ENCODE data around the gene CWC15.

CWC15 gene

GRCh38 chr11:94941131-94941530, 32.2 kb downstream of the CWC15 start:
- Histone ChIP-seq H3K9ac (ENCODE audit: low read length) (no peak overlapping the region), H3K79me2 (ENCODE audit: low read length) (no peaks in the 10 kb centered on the region), H3K4me2 (ENCODE audit: low read length) (no peak overlapping the region), H3K27ac (ENCODE audit: low read length) (no peak overlapping the region), H2AFZ (ENCODE audit: low read depth, low read length) (no peak overlapping the region), H3K27me3 (ENCODE audit: low read depth, low read length) (no peaks in the 10 kb centered on the region), H3K4me1 (ENCODE audit: low read length) (no peaks in the 10 kb centered on the region), H3K9me3 (ENCODE audit: insufficient read depth, low read length) (no peaks in the 10 kb centered on the region), H3K36me3 (replicated peaks; ENCODE audit: low read depth, low read length) (no peaks in the 10 kb centered on the region), H4K20me1 (ENCODE audit: insufficient read depth, low read length) (no peaks in the 10 kb centered on the region), H3K4me3 (ENCODE audit: low read length) (no peak overlapping the region)
- no peak for TF ChIP-seq EZH2phosphoT487 (IDR thresholded peaks at IDR 0.05; ENCODE audit: low read depth)

- Histone ChIP-seq H3K36me3 (replicated peaks; ENCODE audit: low read depth, low read length) (no peaks in the 10 kb centered on the region), H3K27me3 (ENCODE audit: low read depth, low read length) (no peaks in the 10 kb centered on the region), H3K79me2 (ENCODE audit: low read length) (no peaks in the 10 kb centered on the region), H4K20me1 (ENCODE audit: insufficient read depth, low read length) (no peaks in the 10 kb centered on the region), H3K4me2 (ENCODE audit: low read length) (no peak overlapping the region), H3K4me3 (ENCODE audit: low read length) (no peak overlapping the region), H2AFZ (ENCODE audit: low read depth, low read length) (no peak overlapping the region), H3K4me1 (ENCODE audit: low read length) (no peaks in the 10 kb centered on the region), H3K9me3 (ENCODE audit: insufficient read depth, low read length) (no peaks in the 10 kb centered on the region), H3K27ac (ENCODE audit: low read length) (no peak overlapping the region), H3K9ac (ENCODE audit: low read length) (no peak overlapping the region)
- TF ChIP-seq EZH2phosphoT487 (IDR thresholded peaks at IDR 0.05; ENCODE audit: low read depth) (no peak), CTCF (IDR thresholded peaks at IDR 0.05; ENCODE audit: low read depth, low read length) (no peak)
Observed at GRCh38 chr11:94939346-94939745, 34.0 kb downstream of the CWC15 start.

- Histone ChIP-seq H3K27ac (ENCODE audit: low read length) (no peak overlapping the region), H3K4me1 (ENCODE audit: low read length) (no peaks in the 10 kb centered on the region), H3K79me2 (ENCODE audit: low read length) (no peaks in the 10 kb centered on the region), H3K9ac (ENCODE audit: low read length) (no peak overlapping the region), H2AFZ (ENCODE audit: low read depth, low read length) (no peak overlapping the region), H3K9me3 (ENCODE audit: insufficient read depth, low read length) (no peaks in the 10 kb centered on the region), H3K4me2 (ENCODE audit: low read length) (no peak overlapping the region), H3K4me3 (ENCODE audit: low read length) (no peak overlapping the region), H4K20me1 (ENCODE audit: insufficient read depth, low read length) (no peaks in the 10 kb centered on the region), H3K36me3 (replicated peaks; ENCODE audit: low read depth, low read length) (no peaks in the 10 kb centered on the region), H3K27me3 (ENCODE audit: low read depth, low read length) (no peaks in the 10 kb centered on the region)
- TF ChIP-seq EZH2phosphoT487 (IDR thresholded peaks at IDR 0.05; ENCODE audit: low read depth) (no peak), CTCF (IDR thresholded peaks at IDR 0.05; ENCODE audit: low read depth, low read length) (no peak)
Observed at GRCh38 chr11:94938095-94939055, 35.0 kb downstream of the CWC15 start.

- H3K27ac ChIP-seq (ENCODE audit: low read length): no peak overlapping the region
- TF ChIP-seq CTCF (IDR thresholded peaks at IDR 0.05; ENCODE audit: low read depth, low read length): no peak
- TF ChIP-seq EZH2phosphoT487 (IDR thresholded peaks at IDR 0.05; ENCODE audit: low read depth): no peak
- H4K20me1 ChIP-seq (ENCODE audit: insufficient read depth, low read length): no peaks in the 10 kb centered on the region
- no peak overlapping the region for H3K9ac ChIP-seq (ENCODE audit: low read length)
- no peak overlapping the region for H3K4me3 ChIP-seq (ENCODE audit: low read length)
- H3K36me3 ChIP-seq (replicated peaks; ENCODE audit: low read depth, low read length): no peaks in the 10 kb centered on the region
- H3K4me2 ChIP-seq (ENCODE audit: low read length): no peak overlapping the region
- no peak overlapping the region for H2AFZ ChIP-seq (ENCODE audit: low read depth, low read length)
- no peaks in the 10 kb centered on the region for H3K79me2 ChIP-seq (ENCODE audit: low read length)
- H3K27me3 ChIP-seq (ENCODE audit: low read depth, low read length): no peaks in the 10 kb centered on the region
- no peaks in the 10 kb centered on the region for H3K9me3 ChIP-seq (ENCODE audit: insufficient read depth, low read length)
- no peaks in the 10 kb centered on the region for H3K4me1 ChIP-seq (ENCODE audit: low read length)
Observed at GRCh38 chr11:94934846-94935245, 38.5 kb downstream of the CWC15 start.

Measured in OCI-LY3 (cell line).